Renal cortical epithelial cell (primary cell): ENCODE data around the gene AP2B1. TPM values are rescaled to one million over a fixed set of nuclear protein-coding genes. Genes with fewer than 3 reads are reported as not detected.

Experiments
- DNase-seq: peaks from one replicate; pipeline ENCODE4 v3.0.0-alpha.2; 2011; ENCODE audit warnings: low read depth
- total RNA-seq: library from RNA; depleted of rRNA; stranded (reverse); fragments of >200 nt; gene quantifications from 2 replicates; pipeline ENCODE4 v1.2.3, GENCODE V29; 2014

Gene AP2B1
- total RNA-seq, 1 donor from 2014 or later = 233 TPM

DNA sequence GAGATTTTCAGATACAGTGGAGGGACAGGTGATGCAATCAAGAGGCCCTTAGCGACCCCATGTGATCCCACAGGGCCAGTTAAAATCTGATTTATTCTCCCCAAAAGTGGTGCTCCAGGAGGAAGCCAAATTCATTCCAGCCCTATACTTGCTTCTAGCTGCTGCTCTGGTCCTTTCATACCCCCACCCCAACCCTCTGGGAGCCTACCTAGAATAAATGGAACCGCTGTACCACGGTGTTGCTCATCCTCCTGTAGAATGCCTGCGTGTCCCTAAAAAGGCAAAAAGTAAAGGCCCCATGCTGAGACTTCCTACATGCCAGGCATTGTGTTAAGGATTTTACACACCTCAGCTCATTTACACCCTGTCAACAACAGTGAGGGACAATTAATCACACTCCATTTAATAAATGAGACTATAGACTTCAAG lies 142.3 kb downstream of the AP2B1 start:
- DNase-seq = no peak

DNA sequence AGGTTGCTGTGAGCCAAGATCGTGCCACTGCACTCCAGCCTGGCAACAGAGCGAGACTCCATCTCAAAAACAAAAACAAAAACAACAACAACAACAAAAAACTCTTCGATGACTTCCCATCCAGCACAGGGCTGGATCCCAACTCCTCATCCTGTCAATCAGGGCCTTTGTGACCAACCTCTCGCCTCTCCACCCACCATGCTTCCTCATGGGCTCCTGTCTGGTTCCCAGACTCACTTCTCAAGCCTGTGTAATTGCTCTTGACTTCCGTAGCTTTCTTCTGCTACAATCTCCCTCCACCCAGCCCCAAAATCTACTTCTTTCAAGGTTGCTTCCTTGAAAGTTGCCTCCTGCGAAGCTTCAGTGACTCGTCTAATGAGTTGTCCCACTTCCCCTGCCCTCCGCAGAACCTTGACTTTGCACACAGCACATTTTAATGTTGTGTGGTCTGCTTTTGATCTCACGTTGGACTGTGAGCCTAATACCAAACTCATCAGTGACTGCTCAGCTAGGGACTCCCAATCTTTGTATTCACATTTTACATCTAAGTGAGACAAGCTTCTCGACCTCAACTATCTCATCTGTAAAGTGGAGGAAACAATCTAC lies 143.4 kb downstream of the AP2B1 start:
- no peak for DNase-seq

DNA sequence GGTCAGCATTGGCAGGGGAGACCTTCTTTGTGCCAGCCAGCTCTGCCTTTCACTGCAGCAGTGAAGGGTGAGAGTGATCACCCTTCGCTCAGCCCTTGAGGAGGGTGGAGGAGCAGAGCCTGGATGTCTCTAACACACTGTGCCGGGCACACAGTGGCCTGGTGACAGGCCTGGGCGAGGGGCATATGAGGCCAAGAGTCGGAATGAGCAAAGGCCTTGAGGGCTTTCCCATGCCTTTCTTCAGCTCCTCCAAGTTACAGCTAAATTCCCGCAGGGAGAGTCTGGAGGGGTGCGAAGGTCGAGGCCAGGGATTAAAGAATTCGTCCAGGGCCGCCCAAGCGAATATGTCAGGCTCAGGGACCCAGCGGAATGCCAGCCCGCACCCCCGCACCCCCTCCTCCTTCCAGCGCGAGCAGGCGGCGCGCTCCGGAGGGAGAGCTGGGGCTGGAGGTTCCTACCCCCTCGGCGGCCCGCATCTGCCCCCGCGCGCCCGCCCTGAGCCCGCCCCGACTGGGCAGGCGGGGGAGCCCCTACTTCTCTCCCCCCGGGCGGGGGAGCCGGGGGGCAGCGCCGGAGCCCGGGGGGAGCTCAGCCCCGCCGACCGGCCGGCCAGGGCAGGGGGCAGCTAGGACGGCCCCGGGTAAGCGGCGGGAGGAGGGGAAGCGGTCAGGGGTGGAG lies 144.3 kb downstream of the AP2B1 start, which contains the start of gene RASL10B:
RASL10B (plus strand) TSS at position 401 of the 678 bp plus-strand sequence. CDS start 3,546 bp downstream, outside the sequence.
- no peak for DNase-seq

DNA sequence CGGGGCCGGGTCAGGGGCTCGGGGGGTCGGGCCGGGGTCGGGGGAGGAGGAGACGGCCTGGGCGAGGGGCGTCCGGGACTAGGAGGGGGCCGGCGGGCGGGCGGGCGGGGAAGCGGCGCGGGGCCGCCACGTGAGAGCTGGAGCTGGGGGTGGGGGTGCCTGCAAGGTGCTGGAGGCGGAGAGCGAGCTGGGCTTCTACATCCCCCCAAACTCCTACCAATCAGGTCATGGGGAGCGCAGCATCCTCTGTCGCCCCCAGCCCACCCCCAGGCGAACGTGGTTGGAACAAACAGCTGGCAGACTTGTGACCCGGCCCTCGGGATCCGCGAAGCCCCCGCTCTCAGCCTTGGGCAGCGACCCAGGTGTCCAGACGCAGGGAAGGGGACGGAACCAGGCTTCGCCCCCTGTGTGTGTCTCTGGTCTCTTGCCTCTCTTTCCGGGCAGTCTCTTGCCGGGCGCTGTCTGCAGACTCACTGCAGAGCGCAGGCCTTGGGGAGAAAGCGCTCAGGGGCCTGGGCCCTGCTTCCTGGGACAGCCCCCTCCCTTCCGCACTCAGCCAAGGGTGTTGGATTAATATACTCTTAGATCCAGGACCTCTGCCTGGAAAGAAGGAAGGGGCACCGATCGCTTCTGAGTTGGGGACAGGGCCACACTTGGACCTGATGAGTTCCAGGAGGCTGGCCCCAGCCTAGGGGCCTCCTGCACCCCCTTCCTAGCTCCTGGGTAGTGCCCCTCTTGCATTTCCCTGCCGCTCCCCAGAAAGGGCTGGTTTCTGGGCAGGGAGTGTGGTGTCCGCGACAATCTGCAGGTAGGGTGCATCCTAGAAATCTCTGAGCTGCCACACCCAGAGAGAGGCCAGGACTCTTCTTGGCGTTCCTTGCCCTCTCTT lies 145.0 kb downstream of the AP2B1 start:
- DNase-seq = no peak

DNA sequence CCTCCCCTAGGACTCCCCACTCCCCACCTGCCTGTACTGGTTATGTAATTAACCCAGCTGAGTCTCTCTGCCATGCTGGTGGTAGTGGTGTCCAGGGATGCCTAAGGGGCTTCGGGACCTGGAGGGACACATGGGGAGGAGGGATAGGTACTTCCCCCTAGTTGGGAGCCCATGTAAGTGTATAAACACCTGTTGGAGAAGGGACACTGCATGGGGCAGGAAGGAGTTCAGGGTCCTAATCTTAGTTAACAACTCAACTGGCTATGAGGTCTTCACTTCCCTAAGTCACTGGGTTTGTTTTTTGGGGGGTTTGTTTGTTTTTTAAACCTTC lies 145.6 kb downstream of the AP2B1 start:
- no peak for DNase-seq

DNA sequence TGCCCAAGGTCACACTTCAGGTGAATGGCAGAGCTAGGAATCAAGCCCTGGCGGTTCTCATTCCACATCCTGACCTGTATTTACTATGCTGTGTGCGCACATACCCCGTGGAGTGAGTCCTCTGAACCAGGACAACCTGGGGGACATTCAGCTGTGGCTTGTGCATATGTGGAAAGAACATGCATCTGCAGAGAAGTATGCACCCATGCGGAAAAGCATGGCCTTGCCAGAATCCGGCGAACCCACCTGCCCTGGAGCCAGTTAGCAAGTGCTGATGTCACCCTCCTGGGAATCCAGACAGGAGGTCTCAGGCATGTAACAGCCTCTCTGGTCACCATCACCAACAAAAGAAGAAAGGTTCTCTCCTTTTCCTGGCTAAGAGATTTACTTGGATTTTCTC lies 146.2 kb downstream of the AP2B1 start:
- peak; percentile 36 for DNase-seq

DNA sequence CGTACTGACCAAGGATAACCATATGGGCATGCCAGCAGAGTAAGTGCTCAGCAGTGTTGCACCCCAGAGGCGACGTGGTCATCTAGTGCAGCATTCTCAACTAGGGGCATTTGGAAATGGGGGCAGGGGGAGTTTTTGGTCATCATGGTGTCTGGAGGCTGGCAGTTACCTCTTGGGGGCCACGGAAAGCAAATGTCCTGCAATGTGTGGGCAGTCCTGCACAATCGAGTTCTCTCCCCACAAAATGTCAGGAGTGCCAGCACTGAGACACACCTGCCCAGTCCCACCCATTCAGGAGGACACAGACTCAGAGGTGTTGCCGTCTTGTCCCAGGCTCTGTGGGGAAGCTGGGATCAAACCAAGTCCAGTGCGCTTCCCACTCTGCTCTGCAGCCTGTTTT lies 147.3 kb downstream of the AP2B1 start:
- DNase-seq = no peak

DNA sequence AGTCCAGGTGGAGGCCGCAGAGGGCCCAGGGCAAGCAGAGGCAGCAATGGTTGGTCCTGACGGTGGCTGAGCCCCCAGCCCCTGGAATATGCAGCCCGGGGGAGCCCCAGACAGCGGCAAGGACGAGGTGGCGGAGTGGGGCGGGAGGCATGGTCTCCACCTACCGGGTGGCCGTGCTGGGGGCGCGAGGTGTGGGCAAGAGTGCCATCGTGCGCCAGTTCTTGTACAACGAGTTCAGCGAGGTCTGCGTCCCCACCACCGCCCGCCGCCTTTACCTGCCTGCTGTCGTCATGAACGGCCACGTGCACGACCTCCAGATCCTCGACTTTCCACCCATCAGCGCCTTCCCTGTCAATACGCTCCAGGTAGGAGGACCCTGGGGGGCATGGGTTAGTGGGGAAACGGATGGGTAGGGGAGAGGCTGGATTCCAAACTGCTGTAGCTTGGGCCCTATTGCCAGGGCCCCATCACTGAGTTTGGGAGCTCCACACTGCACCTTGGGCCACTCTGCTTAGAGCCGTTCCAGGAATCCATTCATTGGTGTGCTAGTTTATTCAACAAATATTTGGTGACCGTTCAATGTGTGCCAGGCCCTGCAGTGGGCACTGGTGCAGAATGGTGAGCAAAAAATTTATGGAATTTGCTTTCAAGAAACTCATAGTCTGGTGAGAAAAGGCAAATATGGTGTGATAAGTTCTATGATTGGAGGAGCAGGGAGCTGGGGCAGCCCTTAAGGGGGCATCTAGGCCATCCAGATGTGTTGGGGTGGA lies 148.1 kb downstream of the AP2B1 start:
- no peak for DNase-seq

DNA sequence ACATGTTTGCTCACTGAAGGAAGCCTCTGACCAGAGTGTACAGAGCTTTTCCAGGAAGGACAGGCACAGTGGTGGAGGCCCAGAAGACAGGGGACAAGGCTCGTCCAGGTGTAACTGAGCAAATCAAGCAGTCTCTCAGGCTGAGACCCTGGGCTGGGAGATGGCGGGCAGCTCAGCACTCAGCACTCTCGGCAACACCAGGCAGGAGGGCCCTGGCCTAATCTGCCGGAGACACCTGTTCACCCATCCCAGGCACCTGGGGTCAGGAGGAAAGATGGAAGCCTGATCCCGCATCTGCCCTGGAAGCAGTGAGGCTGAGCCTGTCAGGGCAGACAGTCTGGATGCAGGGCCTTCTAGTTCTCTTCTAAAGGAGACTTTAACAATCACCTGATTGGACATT lies 149.1 kb downstream of the AP2B1 start:
- no peak for DNase-seq

DNA sequence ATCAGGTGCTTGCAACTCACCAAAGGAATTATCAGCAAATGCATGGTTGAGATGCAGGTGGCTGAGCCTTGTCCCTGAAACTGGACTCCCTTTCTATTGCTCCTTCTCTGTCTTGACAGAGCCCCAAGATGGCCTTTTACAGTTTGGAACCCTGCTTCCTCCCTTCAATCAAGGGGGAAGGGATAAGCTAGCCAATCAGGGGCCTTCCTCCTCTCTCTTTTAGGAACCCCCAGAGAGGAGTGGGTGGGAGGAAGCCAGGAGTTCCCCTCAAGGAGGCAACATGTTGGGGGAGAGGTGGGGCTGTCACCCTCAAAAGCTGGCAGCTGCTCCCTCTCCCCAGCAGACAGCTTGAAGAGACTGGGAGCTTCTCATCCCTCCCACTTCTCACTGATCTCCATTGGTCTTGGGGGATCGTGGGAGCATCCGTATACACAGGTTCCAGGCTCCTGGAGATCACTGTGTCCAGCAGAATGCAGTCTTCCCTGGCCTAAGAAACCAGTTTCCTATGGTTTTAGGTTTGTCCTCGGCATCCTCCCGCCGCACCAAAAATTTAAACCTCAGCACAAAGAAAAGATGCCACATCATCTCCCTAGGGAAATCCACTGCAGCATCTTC lies 151.5 kb downstream of the AP2B1 start:
- DNase-seq = no peak

DNA sequence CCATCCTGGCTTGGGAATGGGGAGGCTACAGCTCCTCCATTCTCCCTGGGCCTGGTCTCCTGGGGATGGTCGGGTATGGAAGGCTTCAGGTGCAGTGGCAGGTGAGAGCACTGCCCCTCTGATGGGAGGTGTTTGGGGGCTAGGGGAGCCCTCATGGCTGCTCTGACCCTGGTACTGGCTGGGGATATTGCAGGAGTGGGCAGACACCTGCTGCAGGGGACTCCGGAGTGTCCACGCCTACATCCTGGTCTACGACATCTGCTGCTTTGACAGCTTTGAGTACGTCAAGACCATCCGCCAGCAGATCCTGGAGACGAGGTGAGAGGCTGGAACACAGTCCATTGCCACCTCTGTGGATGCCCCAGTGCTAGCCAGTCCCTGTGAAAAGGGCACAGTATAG lies 153.1 kb downstream of the AP2B1 start:
- DNase-seq = no peak

DNA sequence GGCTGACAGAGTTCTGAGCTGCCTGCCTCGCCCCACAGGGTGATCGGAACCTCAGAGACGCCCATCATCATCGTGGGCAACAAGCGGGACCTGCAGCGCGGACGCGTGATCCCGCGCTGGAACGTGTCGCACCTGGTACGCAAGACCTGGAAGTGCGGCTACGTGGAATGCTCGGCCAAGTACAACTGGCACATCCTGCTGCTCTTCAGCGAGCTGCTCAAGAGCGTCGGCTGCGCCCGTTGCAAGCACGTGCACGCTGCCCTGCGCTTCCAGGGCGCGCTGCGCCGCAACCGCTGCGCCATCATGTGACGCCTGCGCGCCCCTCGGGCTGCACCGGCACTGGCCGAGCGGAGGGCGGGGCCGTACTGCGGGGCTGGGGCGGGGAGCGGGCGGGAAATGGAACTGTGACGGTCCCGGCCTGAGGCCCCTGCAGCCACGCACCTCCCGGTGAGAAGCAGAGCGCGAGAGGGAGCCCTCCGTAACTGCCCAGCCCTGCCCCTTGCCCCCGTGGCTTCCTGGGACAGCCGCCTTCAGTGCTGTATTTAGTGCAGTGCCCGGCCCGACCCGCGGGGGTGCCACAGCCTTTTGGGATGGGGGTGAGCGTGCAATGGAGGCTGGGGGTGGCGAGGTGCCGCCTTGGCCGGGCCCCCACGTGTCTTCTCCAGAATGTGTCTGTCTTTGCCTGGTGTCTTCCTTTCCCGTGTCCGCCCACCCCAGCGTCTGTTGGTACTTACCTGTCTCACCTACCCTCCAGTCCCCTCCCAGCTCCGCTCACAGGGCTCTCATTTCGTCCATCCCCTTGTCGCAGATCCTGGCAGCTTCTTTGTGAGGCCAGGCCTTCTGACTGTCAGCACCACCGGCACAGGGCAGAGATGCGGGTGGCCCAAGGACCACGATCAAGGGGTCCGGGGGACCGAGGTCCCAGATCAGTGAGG lies 154.1 kb downstream of the AP2B1 start:
- no peak for DNase-seq

DNA sequence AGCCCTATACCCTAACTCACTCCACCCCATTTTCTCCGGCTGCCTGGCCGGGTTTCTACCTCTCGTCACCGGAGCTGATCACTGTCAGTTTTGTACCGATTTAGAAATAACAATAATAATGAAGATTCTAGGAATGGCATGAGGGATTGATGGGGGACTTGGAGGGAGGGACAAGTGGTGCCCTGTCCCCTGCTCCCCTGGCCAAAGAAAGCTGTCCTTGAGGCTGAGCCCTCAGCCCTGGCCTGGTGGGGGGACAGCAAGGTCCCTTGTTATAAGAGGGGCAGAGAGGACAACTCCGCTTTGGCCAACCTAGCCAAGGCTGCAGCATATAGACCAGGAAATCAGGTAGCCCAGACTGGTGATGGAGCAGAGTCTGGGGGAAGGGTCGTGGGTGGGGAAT lies 155.4 kb downstream of the AP2B1 start:
- DNase-seq = no peak

DNA sequence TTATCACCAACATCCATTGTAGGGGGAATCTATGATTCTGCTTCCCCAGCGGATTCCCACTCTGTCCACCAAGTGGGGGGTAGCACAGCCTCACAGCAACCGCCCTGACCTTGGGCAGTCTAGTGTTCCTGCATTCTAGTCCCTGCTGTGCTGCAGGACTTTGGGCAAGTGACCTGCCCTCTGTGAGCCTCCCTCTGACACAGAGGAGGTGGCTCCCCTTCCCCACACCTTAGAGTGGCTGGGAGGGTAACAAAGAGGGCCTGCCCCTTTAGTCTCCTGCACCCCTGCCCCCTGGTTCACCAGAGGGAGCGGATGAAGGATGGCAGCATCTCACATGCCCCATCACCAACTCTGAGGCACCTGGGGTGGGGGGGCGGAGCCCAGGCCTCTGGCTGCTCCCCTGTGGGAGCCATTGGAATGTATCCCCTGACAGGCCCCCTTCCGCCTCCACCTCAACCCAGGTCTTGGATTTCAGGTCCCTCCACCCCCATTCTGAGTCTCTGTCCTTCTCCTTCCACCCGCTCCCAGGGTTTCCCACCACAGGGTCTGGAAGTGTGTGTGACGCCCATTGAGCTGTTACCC lies 155.9 kb downstream of the AP2B1 start:
- no peak for DNase-seq

DNA sequence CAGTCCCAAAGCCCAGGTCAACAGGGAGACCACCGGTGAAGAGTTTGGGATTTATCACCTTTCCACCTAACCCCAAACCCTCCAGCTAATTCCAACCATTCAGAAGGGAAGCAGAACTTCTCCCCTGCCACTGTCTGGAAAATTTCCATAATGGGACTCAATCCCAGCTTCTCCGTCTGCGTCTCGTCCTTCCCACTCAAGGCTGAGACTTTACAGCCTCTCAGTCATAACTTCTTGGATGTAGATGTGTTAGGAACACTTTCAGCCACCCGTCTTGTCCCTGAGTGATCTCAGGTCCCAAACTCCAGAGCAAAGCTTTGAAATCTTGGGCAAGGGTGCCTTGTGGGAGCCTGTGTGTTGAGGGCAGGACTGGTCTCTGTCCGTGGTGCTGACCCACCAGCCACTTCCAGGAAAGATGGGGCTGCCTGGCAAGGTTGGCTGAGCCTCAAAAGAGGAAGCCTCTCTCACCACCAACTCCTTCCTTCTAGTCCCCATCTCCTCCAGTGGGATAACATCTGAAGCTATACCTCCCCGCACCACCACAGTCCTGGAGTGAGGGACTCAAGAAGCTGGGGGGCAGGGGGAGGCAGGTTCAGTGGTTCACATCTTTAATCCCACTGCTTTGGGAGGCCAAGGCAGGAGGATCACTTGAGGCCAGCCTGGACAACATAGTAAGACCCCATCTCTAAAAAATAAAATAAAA lies 156.7 kb downstream of the AP2B1 start:
- peak; percentile 27 for DNase-seq

DNA sequence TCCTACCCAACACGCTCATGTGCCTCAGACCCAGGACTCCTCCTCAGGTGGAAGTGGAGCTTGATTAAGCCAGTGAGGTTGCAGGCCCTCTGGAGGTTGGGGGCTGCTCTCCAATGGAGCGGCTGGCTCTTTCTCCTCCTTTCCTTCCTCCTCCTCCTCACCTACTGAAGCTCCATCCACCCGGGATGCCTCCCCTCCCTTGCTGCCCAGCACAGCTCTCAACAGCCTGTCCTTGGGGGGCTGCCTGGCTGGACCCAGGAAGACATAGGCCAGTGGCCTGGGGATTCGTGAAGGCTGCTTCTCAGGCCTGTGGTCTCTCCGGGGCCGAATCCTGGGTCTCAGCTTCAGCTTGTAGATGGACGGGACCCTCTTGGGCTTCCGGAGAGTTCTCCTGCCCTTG lies 157.7 kb downstream of the AP2B1 start:
- DNase-seq = no peak

DNA sequence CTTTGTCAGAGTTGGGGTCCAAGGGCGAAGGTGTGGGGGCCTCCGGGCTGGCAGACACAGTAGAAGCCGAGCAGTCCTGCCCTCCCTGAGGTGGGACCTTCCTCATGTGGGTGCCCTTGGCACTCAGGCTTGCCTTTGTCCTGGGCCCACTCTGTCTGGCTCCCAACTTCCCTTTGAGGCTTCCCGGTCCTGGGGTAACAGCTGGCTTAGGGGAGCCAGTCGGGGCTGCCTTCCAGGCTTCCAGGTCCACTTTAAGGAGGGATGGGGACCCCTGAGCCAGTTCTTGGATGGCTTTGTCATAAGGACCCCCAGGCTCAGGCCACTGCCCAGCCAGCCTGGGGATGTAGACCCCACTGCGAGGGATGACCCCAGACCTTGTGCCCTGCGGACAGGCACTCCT lies 158.1 kb downstream of the AP2B1 start:
- no peak for DNase-seq

DNA sequence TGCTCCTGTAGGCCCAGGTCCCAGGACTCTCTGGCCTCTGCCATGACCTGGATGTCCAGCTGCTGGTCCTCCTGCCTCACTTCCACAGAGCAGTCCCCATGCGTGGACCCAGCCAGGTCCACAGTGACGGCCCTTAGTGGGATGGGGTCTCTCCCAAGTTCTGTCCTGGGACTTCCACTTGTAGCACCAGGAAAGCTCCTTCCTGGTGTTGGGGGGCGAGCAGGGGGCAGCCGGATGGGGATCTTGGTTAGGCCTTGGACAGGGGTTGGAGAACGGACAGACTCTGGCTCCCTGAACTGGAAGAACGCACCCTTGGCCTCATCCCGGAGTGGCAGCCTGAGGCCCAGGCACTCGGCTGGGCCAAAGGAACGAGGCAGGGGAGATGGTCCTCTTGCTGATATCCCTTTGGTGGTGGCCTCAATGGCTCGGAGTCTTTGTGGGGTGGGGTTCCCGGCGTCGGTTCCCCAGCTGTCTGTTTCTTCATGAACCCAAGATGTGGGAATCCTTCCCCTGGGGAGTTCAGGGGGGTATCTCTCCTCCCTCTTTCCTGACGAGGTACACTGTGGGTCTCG lies 158.7 kb downstream of the AP2B1 start:
- DNase-seq = no peak

DNA sequence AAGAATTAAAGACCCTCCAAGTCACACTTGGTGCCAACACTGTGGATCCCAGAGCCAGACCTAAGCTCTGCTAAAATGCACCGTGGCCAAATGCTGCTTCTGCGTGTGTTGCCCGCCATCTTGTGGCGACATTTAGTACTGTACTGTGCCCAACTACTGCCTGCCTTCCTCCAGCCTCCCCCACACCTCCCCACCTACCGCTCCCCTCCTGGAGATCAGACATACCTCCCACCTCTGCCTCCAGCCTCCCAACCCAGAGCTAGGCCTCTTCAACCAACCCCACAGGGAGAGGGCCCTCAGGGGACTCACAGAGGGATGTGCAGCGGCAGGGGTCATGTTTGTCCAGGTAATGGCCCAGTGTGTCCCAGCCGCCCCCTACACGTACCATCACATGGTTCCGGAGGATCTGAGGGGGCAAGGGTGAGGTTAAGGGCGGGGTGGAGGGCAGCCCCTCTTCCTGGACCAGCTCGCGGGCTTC lies 160.5 kb downstream of the AP2B1 start:
- DNase-seq = peak; percentile 54
